D721Med (cell line): Measurements from ENCODE around the gene MTHFD1.

Experiments used
- DNase-seq: peaks from one replicate; pipeline ENCODE4 v3.0.0; 2011; ENCODE audit warnings: low spot score; ENCODE audit not compliant: insufficient read length
- FAIRE-seq: peaks from 2 replicates; lab custom pipeline; 2011; peaks lifted over from hg19 to GRCh38; lab: Jason Lieb, UNC
- CTCF ChIP-seq: IDR thresholded peaks from 2 replicates; pipeline ENCODE4 v1.5.1; 2012; ENCODE audit warnings: mild to moderate bottlenecking, control low read depth; ENCODE audit not compliant: insufficient read depth; ENCODE audit errors: missing control alignments

The MTHFD1 gene

GRCh38 chr14:64438181-64438841, 50.2 kb downstream of the MTHFD1 start:
- TF ChIP-seq CTCF = no peak
- DNase-seq (no peak), FAIRE-seq (no peak)

- no peak for DNase-seq
- TF ChIP-seq CTCF = no peak
Measured at GRCh38 chr14:64439141-64439540, 51.0 kb downstream of the MTHFD1 start.

GRCh38 chr14:64440494-64440893, 52.3 kb downstream of the MTHFD1 start:
- DNase-seq = no peak

More at GRCh38 chr14:64439141-64439540, 51.0 kb downstream of the MTHFD1 start:
- no peak for FAIRE-seq

GRCh38 chr14:64442300-64442988, 54.3 kb downstream of the MTHFD1 start:
- TF ChIP-seq CTCF = no peak
- DNase-seq (no peak), FAIRE-seq (no peak)

More at GRCh38 chr14:64440494-64440893, 52.3 kb downstream of the MTHFD1 start:
- no peak for TF ChIP-seq CTCF
- FAIRE-seq = no peak

- TF ChIP-seq CTCF = no peak
- DNase-seq = no peak
- FAIRE-seq = no peak
Measured at GRCh38 chr14:64444140-64444539, 56.0 kb downstream of the MTHFD1 start.

- FAIRE-seq (no peak), DNase-seq (no peak)
- TF ChIP-seq CTCF = no peak
Measured at GRCh38 chr14:64444984-64445845, 57.1 kb downstream of the MTHFD1 start.
